Vagina (tissue), 2 donors: Measurements from ENCODE around the gene RAB4A. TPM values are rescaled to one million over a fixed set of nuclear protein-coding genes. Genes with fewer than 3 reads are reported as not detected.

Source experiments
- DNase-seq, 2 donors: peaks; one replicate each; pipeline ENCODE4 v3.0.0-alpha.2; 2017; ENCODE audit errors: extremely low spot score in 2 of 2
- H3K27ac ChIP-seq: fragments of 200-600 bp; sonication (generic); one replicate; pipeline ENCODE4 v1.5.1; 2019
- H3K27me3 ChIP-seq: fragments of 200-600 bp; sonication (generic); one replicate; pipeline ENCODE4 v1.5.1; 2019
- H3K36me3 ChIP-seq, 2 donors: fragments of 200-600 bp; sonication (generic); one replicate each; pipeline ENCODE4 v1.5.1; 2017 to 2019
- H3K4me1 ChIP-seq: fragments of 200-600 bp; sonication (generic); one replicate; pipeline ENCODE4 v1.5.1; 2019
- H3K4me3 ChIP-seq, 2 donors: fragments of 200-600 bp; sonication (generic); 1 replicate in 1 of 2; 2 replicates in 1 of 2; pipeline ENCODE4 v1.5.1; 2016 to 2019
- H3K9me3 ChIP-seq: fragments of 200-600 bp; sonication (generic); one replicate; pipeline ENCODE4 v1.5.1; 2019
- POLR2A ChIP-seq, 2 donors: fragments of 450-650 bp; IDR thresholded peaks; one replicate each; pipeline ENCODE4 v1.6.1; 2017; ENCODE audit warnings: antibody characterized with exemption in 2 of 2, mild to moderate bottlenecking in 2 of 2, moderate library complexity in 2 of 2
- POLR2AphosphoS5 ChIP-seq, 2 donors: sonication (generic); formaldehyde crosslinking; IDR thresholded peaks; one replicate each; pipeline ENCODE4 v1.9.0; 2017; ENCODE audit warnings: antibody characterized with exemption in 2 of 2, mild to moderate bottlenecking in 2 of 2, low read depth in 1 of 2; ENCODE audit not compliant: insufficient read depth in 1 of 2
- intact Hi-C: fragments of 100-400 bp; cut with DNase I; formaldehyde crosslinking; loops from one replicate; pipeline ENCODE4 v1.15.1; 2023
- total RNA-seq: library from RNA; depleted of rRNA; stranded (reverse); fragments of >200 nt; gene quantifications from one replicate; pipeline ENCODE4 v1.2.3, GENCODE V29; 2016
- TF ChIP-seq, protein P1 (sequence below), 3 experiments: fragments of 450-650 bp in 2 of 3; fragments of 200-600 bp in 1 of 3; sonication (generic) in 1 of 3; IDR thresholded peaks; one replicate each; pipeline ENCODE4 v1.5.1; 2017 to 2019; ENCODE audit warnings: antibody characterized with exemption in 3 of 3, mild to moderate bottlenecking in 2 of 3, moderate library complexity in 2 of 3

RAB4A gene
- total RNA-seq, 1 donor from 2014 or later: 16.5 TPM

DNA sequence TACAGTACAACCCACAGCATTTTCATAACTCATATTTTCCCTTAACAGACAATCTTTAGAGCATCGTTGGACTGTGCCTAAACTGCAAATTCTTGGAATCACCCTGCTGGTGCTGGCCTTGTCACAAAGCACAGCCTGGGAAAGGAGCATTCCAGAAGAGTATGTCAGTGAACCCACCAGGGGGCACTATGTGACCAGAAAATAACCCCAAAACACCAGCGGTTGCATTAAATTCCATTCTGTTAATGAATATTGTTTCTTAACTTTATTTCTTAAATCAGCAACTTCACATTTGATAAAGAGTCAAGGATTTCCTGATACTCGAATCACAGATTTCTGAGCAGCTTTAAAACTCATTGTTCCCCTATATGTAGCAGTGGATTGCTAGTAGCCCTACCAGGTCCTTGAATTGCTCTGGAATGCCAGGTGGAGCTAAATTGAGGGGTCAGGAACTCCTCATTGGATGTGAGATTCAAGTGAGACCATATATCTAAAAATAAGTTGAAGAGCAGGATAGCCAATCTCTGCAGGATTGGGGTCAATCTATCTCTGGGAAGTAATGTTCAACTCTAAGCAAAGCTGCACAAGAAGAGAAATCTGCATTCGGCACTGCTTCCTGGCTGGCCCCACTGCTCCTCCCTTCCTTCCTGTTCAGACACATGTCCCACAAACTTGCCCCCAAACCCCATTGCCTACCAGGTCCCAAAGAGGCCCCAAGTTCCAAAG lies 12.7 kb upstream of the RAB4A start:
- no peaks in the 10 kb centered on the region for H3K36me3 ChIP-seq
- H3K4me1 ChIP-seq: peaks cover 11% of the 10 kb centered on the region
- DNase-seq: no peak
- intact Hi-C loops: loop anchor here (10.0 kb wide), 1 partner anchor 227 kb away; no protein-coding TSS in a partner anchor
- H3K27me3 ChIP-seq: no peaks in the 10 kb centered on the region
- TF ChIP-seq POLR2AphosphoS5 (IDR thresholded peaks at IDR 0.05; ENCODE audit: insufficient read depth in 1 of 2, low read depth in 1 of 2) (no peak), POLR2A (IDR thresholded peaks at IDR 0.05) (no peak)
- TF ChIP-seq, protein P1, sequence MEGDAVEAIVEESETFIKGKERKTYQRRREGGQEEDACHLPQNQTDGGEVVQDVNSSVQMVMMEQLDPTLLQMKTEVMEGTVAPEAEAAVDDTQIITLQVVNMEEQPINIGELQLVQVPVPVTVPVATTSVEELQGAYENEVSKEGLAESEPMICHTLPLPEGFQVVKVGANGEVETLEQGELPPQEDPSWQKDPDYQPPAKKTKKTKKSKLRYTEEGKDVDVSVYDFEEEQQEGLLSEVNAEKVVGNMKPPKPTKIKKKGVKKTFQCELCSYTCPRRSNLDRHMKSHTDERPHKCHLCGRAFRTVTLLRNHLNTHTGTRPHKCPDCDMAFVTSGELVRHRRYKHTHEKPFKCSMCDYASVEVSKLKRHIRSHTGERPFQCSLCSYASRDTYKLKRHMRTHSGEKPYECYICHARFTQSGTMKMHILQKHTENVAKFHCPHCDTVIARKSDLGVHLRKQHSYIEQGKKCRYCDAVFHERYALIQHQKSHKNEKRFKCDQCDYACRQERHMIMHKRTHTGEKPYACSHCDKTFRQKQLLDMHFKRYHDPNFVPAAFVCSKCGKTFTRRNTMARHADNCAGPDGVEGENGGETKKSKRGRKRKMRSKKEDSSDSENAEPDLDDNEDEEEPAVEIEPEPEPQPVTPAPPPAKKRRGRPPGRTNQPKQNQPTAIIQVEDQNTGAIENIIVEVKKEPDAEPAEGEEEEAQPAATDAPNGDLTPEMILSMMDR (IDR thresholded peaks at IDR 0.05): peak; percentile 82 to 93 (median 86)
- H3K27ac ChIP-seq: no peak overlapping the region
- H3K9me3 ChIP-seq: no peaks in the 10 kb centered on the region
- no peak overlapping the region for H3K4me3 ChIP-seq

DNA sequence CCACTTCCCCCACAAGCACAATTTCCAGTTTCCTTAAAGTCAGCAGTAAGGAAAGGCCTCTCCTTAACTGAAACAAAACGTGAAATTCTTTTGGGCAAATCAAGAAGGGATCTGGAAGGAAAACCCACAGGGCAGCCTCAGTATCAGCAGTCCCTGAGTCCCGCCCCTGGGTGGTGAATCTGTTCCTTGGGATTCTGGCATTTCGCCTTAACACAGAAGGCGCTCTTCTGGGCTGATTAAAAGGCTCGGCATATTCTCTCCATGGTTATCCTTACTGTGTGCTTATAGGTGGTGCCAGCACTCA lies 12.2 kb upstream of the RAB4A start:
- Histone ChIP-seq H3K4me1 (peaks cover 9% of the 10 kb centered on the region), H3K4me3 (no peak overlapping the region), H3K36me3 (no peaks in the 10 kb centered on the region), H3K27me3 (no peaks in the 10 kb centered on the region), H3K27ac (no peak overlapping the region), H3K9me3 (no peaks in the 10 kb centered on the region)
- TF ChIP-seq, protein P1 (IDR thresholded peaks at IDR 0.05): no peak
- TF ChIP-seq POLR2AphosphoS5 (IDR thresholded peaks at IDR 0.05; ENCODE audit: insufficient read depth in 1 of 2, low read depth in 1 of 2) (no peak), POLR2A (IDR thresholded peaks at IDR 0.05) (no peak)
- DNase-seq: no peak
- intact Hi-C loops: loop anchor here (10.0 kb wide), 1 partner anchor 226 kb away; no protein-coding TSS in a partner anchor

DNA sequence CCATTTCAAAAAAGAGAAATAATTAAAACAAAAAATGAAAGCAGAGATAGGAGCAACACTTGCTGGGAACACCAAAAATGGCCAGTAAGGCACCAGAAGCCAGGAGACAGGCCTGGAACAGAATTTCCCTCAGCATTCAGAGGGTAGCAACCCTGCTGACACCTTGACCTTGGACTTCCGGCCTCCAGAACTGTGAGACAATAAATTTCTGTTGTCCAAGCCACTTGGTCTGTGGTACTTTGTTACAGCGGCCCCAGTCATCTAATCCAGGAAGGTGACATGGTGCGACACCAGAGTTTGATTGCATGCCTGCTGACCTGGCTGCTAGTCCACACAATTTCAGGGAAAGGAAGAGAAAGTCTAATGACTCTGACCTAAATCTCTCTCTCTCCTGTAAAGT lies 10.6 kb upstream of the RAB4A start:
- Histone ChIP-seq H3K27me3 (no peaks in the 10 kb centered on the region), H3K36me3 (no peaks in the 10 kb centered on the region), H3K4me3 (no peak overlapping the region), H3K9me3 (no peaks in the 10 kb centered on the region), H3K4me1 (peaks cover 9% of the 10 kb centered on the region), H3K27ac (no peak overlapping the region)
- intact Hi-C loops: loop anchor here (10.0 kb wide), 1 partner anchor 255 kb away; no protein-coding TSS in a partner anchor
- no peak for DNase-seq
- TF ChIP-seq POLR2AphosphoS5 (IDR thresholded peaks at IDR 0.05; ENCODE audit: insufficient read depth in 1 of 2, low read depth in 1 of 2) (no peak), POLR2A (IDR thresholded peaks at IDR 0.05) (no peak)
- TF ChIP-seq, protein P1 (IDR thresholded peaks at IDR 0.05): no peak

GRCh38 chr1:229262239-229262638 lies 8.7 kb upstream of the RAB4A start:
- TF ChIP-seq POLR2AphosphoS5 (IDR thresholded peaks at IDR 0.05; ENCODE audit: insufficient read depth in 1 of 2, low read depth in 1 of 2): no peak
- TF ChIP-seq, protein P1 (IDR thresholded peaks at IDR 0.05): no peak
- no peak for TF ChIP-seq POLR2A (IDR thresholded peaks at IDR 0.05)

GRCh38 chr1:229263254-229263653 lies 7.7 kb upstream of the RAB4A start:
- Histone ChIP-seq H3K27ac (no peak overlapping the region), H3K4me3 (no peak overlapping the region), H3K9me3 (no peaks in the 10 kb centered on the region), H3K4me1 (peaks cover 6% of the 10 kb centered on the region), H3K27me3 (no peaks in the 10 kb centered on the region), H3K36me3 (no peaks in the 10 kb centered on the region)
- TF ChIP-seq POLR2A (IDR thresholded peaks at IDR 0.05) (no peak), POLR2AphosphoS5 (IDR thresholded peaks at IDR 0.05; ENCODE audit: insufficient read depth in 1 of 2, low read depth in 1 of 2) (no peak)
- TF ChIP-seq, protein P1 (IDR thresholded peaks at IDR 0.05): no peak
- intact Hi-C loops: loop anchor here (10.0 kb wide), 1 partner anchor 252 kb away; no protein-coding TSS in a partner anchor
- DNase-seq: no peak

More at GRCh38 chr1:229262239-229262638, 8.7 kb upstream of the RAB4A start:
- Histone ChIP-seq H3K36me3 (no peaks in the 10 kb centered on the region), H3K27ac (no peak overlapping the region), H3K4me3 (no peak overlapping the region), H3K27me3 (no peaks in the 10 kb centered on the region), H3K9me3 (no peaks in the 10 kb centered on the region), H3K4me1 (peaks cover 9% of the 10 kb centered on the region)
- no peak for DNase-seq
- intact Hi-C loops: loop anchor here (10.0 kb wide), 1 partner anchor 253 kb away; no protein-coding TSS in a partner anchor
